ENCODE results near the gene EPYC.
A peak's percentile ranks its signal among the peaks of the same experiment; 100 is the strongest.

Gene EPYC

DNA sequence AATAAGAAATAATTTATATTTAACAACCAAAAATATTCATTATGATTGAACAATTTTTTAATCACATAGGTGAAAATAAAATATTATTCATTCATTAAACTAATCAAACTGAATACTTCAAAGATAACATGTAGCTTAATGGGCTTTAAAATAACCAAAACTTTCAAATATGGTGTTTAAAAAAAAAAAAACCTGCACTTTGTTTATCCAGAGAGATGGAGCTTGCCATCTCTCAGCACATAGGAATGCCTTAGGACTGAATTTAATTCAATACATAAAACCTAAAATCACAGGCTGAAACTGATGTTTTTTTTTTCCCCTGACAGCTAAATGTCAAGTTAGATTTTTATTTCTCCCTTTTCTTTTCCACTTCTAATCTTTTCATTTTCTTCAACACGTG is 35.4 kb downstream of the EPYC start:
- in situ Hi-C loops (cut with MboI; ENCODE audit: low sequenced_read_pairs, unreplicated experiment) = loop anchor here (25.0 kb wide), 1 partner anchor 343 kb away; no protein-coding TSS in a partner anchor
- no peak for DNase-seq (ENCODE audit: low spot score)
- TF ChIP-seq, protein P1, sequence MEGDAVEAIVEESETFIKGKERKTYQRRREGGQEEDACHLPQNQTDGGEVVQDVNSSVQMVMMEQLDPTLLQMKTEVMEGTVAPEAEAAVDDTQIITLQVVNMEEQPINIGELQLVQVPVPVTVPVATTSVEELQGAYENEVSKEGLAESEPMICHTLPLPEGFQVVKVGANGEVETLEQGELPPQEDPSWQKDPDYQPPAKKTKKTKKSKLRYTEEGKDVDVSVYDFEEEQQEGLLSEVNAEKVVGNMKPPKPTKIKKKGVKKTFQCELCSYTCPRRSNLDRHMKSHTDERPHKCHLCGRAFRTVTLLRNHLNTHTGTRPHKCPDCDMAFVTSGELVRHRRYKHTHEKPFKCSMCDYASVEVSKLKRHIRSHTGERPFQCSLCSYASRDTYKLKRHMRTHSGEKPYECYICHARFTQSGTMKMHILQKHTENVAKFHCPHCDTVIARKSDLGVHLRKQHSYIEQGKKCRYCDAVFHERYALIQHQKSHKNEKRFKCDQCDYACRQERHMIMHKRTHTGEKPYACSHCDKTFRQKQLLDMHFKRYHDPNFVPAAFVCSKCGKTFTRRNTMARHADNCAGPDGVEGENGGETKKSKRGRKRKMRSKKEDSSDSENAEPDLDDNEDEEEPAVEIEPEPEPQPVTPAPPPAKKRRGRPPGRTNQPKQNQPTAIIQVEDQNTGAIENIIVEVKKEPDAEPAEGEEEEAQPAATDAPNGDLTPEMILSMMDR (IDR thresholded peaks at IDR 0.05; ENCODE audit: borderline replicate concordance, control extremely low read depth, extremely low read depth, insufficient read depth, missing control alignments) = no peak

DNA sequence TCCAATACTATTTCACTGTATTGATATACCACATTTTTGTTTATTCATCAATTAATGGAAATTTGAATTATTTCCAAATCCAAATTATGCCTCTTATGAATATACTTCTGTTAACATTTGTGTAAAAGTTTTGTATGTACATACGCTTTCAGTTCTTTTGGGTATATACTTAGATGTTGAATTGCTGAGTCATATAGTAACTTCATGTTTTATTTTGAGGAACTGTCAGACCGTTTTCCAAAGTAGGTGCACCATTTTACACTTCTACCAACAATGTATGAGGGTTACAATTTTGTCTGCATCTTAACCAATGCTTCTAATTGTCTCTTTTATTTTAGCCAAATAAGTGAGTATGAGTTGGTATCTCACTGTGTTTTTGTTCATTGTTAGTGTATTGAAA is 39.6 kb downstream of the EPYC start:
- in situ Hi-C loops (cut with MboI; ENCODE audit: low sequenced_read_pairs, unreplicated experiment) = loop anchor here (25.0 kb wide), 1 partner anchor 347 kb away; no protein-coding TSS in a partner anchor
- TF ChIP-seq, protein P1 (IDR thresholded peaks at IDR 0.05; ENCODE audit: borderline replicate concordance, control extremely low read depth, extremely low read depth, insufficient read depth, missing control alignments) = no peak
- no peak for DNase-seq (ENCODE audit: low spot score)

DNA sequence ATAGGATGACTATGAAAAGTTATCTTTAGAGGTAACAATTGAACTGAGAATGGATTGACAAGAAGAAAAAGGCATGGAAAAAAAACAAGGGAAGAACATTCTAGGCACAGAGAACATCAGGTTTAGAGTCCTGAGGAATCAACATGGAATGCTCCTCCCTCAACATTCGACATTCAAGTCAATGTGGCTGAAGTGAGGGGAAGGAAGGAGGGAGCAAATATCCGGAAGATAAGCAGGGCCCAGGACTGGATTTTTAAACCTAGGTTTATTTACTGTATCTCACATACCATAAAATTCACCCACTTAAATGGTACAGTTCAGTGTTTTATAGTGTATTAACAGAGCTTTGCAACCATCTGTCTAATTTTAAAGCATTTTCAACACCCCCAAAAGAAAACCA is 40.2 kb downstream of the EPYC start:
- in situ Hi-C loops (cut with MboI; ENCODE audit: low sequenced_read_pairs, unreplicated experiment) = loop anchor here (25.0 kb wide), 1 partner anchor 348 kb away; no protein-coding TSS in a partner anchor
- TF ChIP-seq, protein P1 (IDR thresholded peaks at IDR 0.05; ENCODE audit: borderline replicate concordance, control extremely low read depth, extremely low read depth, insufficient read depth, missing control alignments) = no peak
- DNase-seq (ENCODE audit: low spot score) = no peak

DNA sequence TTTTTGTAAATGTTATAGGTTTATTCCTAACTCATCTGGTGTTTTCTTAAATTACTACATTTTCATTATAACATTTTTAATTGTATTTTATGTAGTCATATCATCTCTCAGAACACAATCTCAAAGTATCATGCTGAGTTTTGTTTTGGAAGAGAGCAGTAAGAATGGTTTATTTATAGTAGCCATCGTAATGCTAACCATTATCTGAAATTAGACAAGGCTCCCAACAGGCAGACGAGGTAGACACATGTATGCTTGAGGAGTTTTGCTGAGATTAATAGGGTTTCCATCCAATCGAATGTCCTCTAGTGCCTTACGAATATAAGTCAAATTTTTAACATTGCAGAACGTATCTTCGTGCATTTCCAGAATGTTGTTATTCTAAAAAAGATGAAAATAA is 40.8 kb downstream of the EPYC start:
- TF ChIP-seq, protein P1 (IDR thresholded peaks at IDR 0.05; ENCODE audit: borderline replicate concordance, control extremely low read depth, extremely low read depth, insufficient read depth, missing control alignments) = no peak
- DNase-seq (ENCODE audit: low spot score) = no peak
- in situ Hi-C loops (cut with MboI; ENCODE audit: low sequenced_read_pairs, unreplicated experiment) = loop anchor here (25.0 kb wide), 1 partner anchor 348 kb away; no protein-coding TSS in a partner anchor

DNA sequence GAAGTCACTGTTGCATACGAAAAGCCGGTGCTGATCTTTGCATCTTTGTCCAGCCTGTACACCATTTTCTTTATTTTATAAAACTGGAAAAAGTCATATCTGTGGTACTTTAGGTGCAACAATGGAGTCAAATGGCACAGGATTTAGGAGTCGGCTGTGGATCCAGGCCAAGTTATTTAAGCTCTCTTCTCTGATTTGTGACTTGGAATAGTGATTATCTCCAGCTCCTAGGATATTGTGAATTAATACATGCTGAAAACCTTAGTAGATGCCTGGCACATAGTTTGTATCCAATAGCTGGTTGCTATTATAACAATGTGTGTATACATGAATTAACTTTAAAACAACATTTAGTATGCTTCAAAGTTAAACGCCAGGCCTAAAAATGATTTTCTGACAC is 43.6 kb downstream of the EPYC start:
- TF ChIP-seq, protein P1 (IDR thresholded peaks at IDR 0.05; ENCODE audit: borderline replicate concordance, control extremely low read depth, extremely low read depth, insufficient read depth, missing control alignments) = no peak
- in situ Hi-C loops (cut with MboI; ENCODE audit: low sequenced_read_pairs, unreplicated experiment) = loop anchor here (25.0 kb wide), 1 partner anchor 351 kb away; no protein-coding TSS in a partner anchor
- no peak for DNase-seq (ENCODE audit: low spot score)

DNA sequence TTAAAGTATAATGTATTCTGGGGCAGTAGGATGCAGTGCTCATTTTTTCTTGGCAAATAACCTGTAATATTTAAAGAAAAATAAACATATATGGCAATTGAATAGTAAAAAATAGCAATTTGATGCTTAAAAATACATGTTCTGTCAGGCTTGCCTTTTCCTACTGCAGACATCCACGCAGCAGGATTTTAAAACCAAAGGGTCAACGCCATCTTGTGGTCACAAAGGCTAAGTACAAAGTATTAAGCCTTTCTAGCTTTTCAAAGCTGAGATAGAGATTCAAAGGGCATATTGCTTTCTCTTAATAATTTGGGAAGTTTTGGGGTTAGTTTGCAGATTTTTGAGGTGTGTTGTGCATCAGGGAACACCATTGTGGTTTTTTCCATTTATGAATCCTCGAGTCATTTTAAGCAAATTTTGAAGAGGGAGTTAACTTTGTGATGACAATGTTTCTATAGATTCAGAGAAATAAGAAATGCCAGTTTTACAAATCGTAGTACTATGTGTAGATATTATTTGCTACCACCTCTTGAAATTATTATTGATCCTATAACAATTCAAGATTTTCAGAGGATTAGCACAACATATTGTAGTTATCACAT is 45.1 kb downstream of the EPYC start:
- peak; percentile 32 for DNase-seq (ENCODE audit: low spot score)
- TF ChIP-seq, protein P1 (IDR thresholded peaks at IDR 0.05; ENCODE audit: borderline replicate concordance, control extremely low read depth, extremely low read depth, insufficient read depth, missing control alignments) = peak; percentile 60
- in situ Hi-C loops (cut with MboI; ENCODE audit: low sequenced_read_pairs, unreplicated experiment) = loop anchor here (25.0 kb wide), 1 partner anchor 353 kb away; no protein-coding TSS in a partner anchor

All from GM13976 (cell line).